ENCODE measurements around the gene PGLYRP4.

Gene PGLYRP4

DNA sequence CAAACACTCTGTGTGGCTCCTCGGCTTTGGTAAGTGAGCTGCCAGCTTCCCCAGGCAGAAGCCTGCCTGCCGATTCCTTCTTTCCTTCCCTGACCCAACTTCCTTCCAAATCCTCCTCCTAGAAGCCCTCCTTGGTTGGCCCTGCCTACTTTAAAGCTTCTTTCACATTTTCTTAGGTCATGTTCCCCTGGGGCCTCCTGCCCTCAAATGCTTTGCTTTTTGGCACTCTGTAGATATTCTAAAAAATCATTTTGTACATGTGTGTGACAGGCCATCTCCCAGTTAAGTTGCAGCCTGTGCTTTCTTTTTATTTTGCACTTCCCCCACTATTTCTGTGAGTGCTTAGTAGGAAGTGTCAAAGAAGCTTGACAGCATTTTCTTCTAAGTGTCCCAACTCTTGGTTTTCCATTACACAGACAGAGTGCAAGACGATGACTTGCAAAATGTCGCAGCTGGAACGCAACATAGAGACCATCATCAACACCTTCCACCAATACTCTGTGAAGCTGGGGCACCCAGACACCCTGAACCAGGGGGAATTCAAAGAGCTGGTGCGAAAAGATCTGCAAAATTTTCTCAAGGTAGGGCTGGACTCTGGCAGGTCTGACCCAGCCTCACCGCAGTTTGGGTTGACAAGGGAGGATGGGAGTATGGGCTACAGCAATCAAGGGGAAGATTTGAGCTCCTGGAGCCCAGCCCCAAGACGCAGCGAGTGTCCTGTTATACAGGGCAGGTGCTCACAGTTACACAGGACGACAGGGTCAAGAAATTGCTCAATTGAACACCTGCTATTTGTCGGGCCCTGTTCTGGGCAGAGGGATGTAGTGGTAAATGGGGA lies 9.4 kb upstream of the PGLYRP4 start, which contains the start of gene S100A9:
Gene S100A9, plus strand, starts transcription at position 2 of the 838 bp plus-strand sequence. Its CDS starts 430 bp downstream, at position 432.
- no peaks in the 10 kb centered on the region for H3K36me3 ChIP-seq (ENCODE audit: insufficient read depth, low read length)
- no peak for TF ChIP-seq EZH2 (IDR thresholded peaks at IDR 0.05; ENCODE audit: borderline replicate concordance, low read length)
- no peak within 1 kb of the TSS for H3K4me3 ChIP-seq (ENCODE audit: low read depth, low read length, poor library complexity, severe bottlenecking)
- no peaks in the 10 kb centered on the region for H3K9me2 ChIP-seq (ENCODE audit: low read depth, low read length)
- no peak within 1 kb of the TSS for H3K27ac ChIP-seq (ENCODE audit: low read depth, low read length, poor library complexity, severe bottlenecking)
- H3K79me2 ChIP-seq (ENCODE audit: insufficient read depth, low read length) = no peaks in the 10 kb centered on the region
- no peak within 1 kb of the TSS for H2AFZ ChIP-seq (ENCODE audit: low read length)
- no peaks in the 10 kb centered on the region for H3F3A ChIP-seq (ENCODE audit: insufficient read depth, low read length)
- H3K9me3 ChIP-seq (ENCODE audit: low read length) = no peaks in the 10 kb centered on the region
- no peaks in the 10 kb centered on the region for H4K20me1 ChIP-seq (ENCODE audit: insufficient read depth, low read length)
- no peak within 1 kb of the TSS for H3K9ac ChIP-seq (ENCODE audit: low read length)
- no peak within 1 kb of the TSS for H3K4me2 ChIP-seq (ENCODE audit: low read length)
- no peaks in the 10 kb centered on the region for H3K27me3 ChIP-seq (ENCODE audit: insufficient read depth, low read length)
- no peaks in the 10 kb centered on the region for H3K4me1 ChIP-seq (ENCODE audit: insufficient read depth, low read length, severe bottlenecking)

GRCh38 chr1:153357076-153357852 lies 8.6 kb upstream of the PGLYRP4 start:
- no peaks in the 10 kb centered on the region for H3K9me3 ChIP-seq (ENCODE audit: low read length)
- H2AFZ ChIP-seq (ENCODE audit: low read length) = no peak overlapping the region
- H3K27ac ChIP-seq (ENCODE audit: low read depth, low read length, poor library complexity, severe bottlenecking) = no peak overlapping the region
- no peak overlapping the region for H3K9ac ChIP-seq (ENCODE audit: low read length)
- TF ChIP-seq CTCF (IDR thresholded peaks at IDR 0.05; ENCODE audit: low read length) = no peak
- TF ChIP-seq EZH2 (IDR thresholded peaks at IDR 0.05; ENCODE audit: borderline replicate concordance, low read length) = no peak
- no peaks in the 10 kb centered on the region for H4K20me1 ChIP-seq (ENCODE audit: insufficient read depth, low read length)
- no peaks in the 10 kb centered on the region for H3K27me3 ChIP-seq (ENCODE audit: insufficient read depth, low read length)
- no peaks in the 10 kb centered on the region for H3F3A ChIP-seq (ENCODE audit: insufficient read depth, low read length)
- H3K79me2 ChIP-seq (ENCODE audit: insufficient read depth, low read length) = no peaks in the 10 kb centered on the region
- H3K4me1 ChIP-seq (ENCODE audit: insufficient read depth, low read length, severe bottlenecking) = no peaks in the 10 kb centered on the region
- H3K36me3 ChIP-seq (ENCODE audit: insufficient read depth, low read length) = no peaks in the 10 kb centered on the region
- H3K4me2 ChIP-seq (ENCODE audit: low read length) = no peak overlapping the region
- H3K4me3 ChIP-seq (ENCODE audit: low read depth, low read length, poor library complexity, severe bottlenecking) = no peak overlapping the region
- no peaks in the 10 kb centered on the region for H3K9me2 ChIP-seq (ENCODE audit: low read depth, low read length)

- H3K9me3 ChIP-seq (ENCODE audit: low read length) = no peaks in the 10 kb centered on the region
- no peaks in the 10 kb centered on the region for H4K20me1 ChIP-seq (ENCODE audit: insufficient read depth, low read length)
- H3K4me2 ChIP-seq (ENCODE audit: low read length) = no peak overlapping the region
- no peaks in the 10 kb centered on the region for H3K79me2 ChIP-seq (ENCODE audit: insufficient read depth, low read length)
- no peaks in the 10 kb centered on the region for H3K4me1 ChIP-seq (ENCODE audit: insufficient read depth, low read length, severe bottlenecking)
- no peak overlapping the region for H3K4me3 ChIP-seq (ENCODE audit: low read depth, low read length, poor library complexity, severe bottlenecking)
- H3K27me3 ChIP-seq (ENCODE audit: insufficient read depth, low read length) = no peaks in the 10 kb centered on the region
- H3K27ac ChIP-seq (ENCODE audit: low read depth, low read length, poor library complexity, severe bottlenecking) = no peak overlapping the region
- H3K9ac ChIP-seq (ENCODE audit: low read length) = no peak overlapping the region
- TF ChIP-seq EZH2 (IDR thresholded peaks at IDR 0.05; ENCODE audit: borderline replicate concordance, low read length) (no peak), CTCF (IDR thresholded peaks at IDR 0.05; ENCODE audit: low read length) (no peak)
- H3K9me2 ChIP-seq (ENCODE audit: low read depth, low read length) = no peaks in the 10 kb centered on the region
- H3F3A ChIP-seq (ENCODE audit: insufficient read depth, low read length) = no peaks in the 10 kb centered on the region
- H3K36me3 ChIP-seq (ENCODE audit: insufficient read depth, low read length) = no peaks in the 10 kb centered on the region
- no peak overlapping the region for H2AFZ ChIP-seq (ENCODE audit: low read length)
Observed at GRCh38 chr1:153356392-153357075, 7.9 kb upstream of the PGLYRP4 start.

Data from OCI-LY1 (cell line).